ENCODE measurements around the gene EMC9. TPM values are rescaled to one million over a fixed set of nuclear protein-coding genes. Genes with fewer than 3 reads are reported as not detected.

The EMC9 gene
- total and polyA plus RNA-seq, 10 of the 15 experiments (the other 5 are each of a cell fraction or from before 2014, with no cell fraction given), result 15.3 to 60.5 (median 30.3) TPM

DNA sequence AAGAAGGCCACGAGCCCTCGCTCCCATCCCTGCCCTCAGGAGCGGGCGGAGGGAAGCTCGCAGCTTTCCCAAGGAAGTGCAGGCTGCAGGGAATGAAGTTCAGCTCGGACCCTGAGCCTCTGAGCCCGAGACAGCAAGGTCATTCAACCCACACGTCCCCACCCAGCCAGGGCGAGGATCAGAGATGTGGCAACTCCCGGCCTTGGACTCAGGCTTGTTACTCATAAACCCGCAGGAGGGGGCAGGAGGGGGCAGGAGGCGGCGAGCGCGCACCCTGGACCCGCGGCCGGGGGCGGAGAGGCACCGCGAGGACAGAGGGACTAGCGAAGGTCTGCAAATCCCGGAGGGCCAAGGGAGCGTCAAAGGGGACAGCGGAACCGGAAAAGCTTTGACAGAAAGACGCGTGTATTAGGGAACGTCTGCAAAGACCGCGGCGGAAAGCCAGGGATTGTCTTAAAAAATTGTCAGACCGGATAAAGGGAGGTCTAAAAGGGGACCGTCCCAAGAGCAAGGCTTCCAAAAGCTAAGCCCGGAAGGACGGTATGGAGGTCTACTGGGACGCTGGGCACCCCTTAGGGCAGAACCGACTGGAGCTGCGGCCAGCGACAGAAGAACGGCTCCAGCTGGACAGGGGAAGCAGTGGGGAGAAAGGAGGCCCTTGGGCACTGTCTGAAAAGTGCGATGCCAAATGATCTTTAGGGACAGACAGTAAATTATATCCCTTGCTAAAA, 27.4 kb downstream of the EMC9 start (continued):
- TF ChIP-seq, protein P1, sequence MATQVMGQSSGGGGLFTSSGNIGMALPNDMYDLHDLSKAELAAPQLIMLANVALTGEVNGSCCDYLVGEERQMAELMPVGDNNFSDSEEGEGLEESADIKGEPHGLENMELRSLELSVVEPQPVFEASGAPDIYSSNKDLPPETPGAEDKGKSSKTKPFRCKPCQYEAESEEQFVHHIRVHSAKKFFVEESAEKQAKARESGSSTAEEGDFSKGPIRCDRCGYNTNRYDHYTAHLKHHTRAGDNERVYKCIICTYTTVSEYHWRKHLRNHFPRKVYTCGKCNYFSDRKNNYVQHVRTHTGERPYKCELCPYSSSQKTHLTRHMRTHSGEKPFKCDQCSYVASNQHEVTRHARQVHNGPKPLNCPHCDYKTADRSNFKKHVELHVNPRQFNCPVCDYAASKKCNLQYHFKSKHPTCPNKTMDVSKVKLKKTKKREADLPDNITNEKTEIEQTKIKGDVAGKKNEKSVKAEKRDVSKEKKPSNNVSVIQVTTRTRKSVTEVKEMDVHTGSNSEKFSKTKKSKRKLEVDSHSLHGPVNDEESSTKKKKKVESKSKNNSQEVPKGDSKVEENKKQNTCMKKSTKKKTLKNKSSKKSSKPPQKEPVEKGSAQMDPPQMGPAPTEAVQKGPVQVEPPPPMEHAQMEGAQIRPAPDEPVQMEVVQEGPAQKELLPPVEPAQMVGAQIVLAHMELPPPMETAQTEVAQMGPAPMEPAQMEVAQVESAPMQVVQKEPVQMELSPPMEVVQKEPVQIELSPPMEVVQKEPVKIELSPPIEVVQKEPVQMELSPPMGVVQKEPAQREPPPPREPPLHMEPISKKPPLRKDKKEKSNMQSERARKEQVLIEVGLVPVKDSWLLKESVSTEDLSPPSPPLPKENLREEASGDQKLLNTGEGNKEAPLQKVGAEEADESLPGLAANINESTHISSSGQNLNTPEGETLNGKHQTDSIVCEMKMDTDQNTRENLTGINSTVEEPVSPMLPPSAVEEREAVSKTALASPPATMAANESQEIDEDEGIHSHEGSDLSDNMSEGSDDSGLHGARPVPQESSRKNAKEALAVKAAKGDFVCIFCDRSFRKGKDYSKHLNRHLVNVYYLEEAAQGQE (IDR thresholded peaks at IDR 0.05; ENCODE audit: low read depth, low read length), result no peak
- TF ChIP-seq KAT2A (conservative IDR thresholded peaks at IDR 0.05; ENCODE audit: control insufficient read depth, low read depth, low read length) (no peak), EGR1 (IDR thresholded peaks at IDR 0.05; ENCODE audit: borderline replicate concordance in 1 of 2, low read depth in 2 of 2, low read length in 2 of 2) (peak in 1 of 2 experiments; percentile 89; a peak in 2 of 3 replicates), STAT1 (conservative IDR thresholded peaks at IDR 0.05) (no peak), POLR2AphosphoS2 (IDR thresholded peaks at IDR 0.05; ENCODE audit: low read depth, low read length) (peak; percentile 79), LARP7 (IDR thresholded peaks at IDR 0.05) (peak; percentile 65; the same call in 1 of the 2 replicates), NR2C2 (IDR thresholded peaks at IDR 0.05; ENCODE audit: borderline replicate concordance, control insufficient read depth, insufficient read length, low read depth) (no peak), CBFB (IDR thresholded peaks at IDR 0.05; ENCODE audit: low read depth) (peak; percentile 65), POU2F2 (IDR thresholded peaks at IDR 0.05; ENCODE audit: borderline replicate concordance, low read depth, low read length) (peak; percentile 8; the same call in 2 of the 3 replicates), IKZF1 (conservative IDR thresholded peaks at IDR 0.05) (peak; percentile 58), JUND (IDR thresholded peaks at IDR 0.05; ENCODE audit: low read depth, low read length) (no peak), HCFC1 (IDR thresholded peaks at IDR 0.05; ENCODE audit: low read length) (peak; percentile 23; the same call in 1 of the 2 replicates), ASH2L (IDR thresholded peaks at IDR 0.05; ENCODE audit: borderline replicate concordance, low read depth) (peak; percentile 64; the same call in 1 of the 2 replicates), CBX3 (IDR thresholded peaks at IDR 0.05; ENCODE audit: borderline replicate concordance, low read depth) (no peak), ZNF274 (IDR thresholded peaks at IDR 0.05; ENCODE audit: insufficient read depth, insufficient read length) (no peak)
- TF ChIP-seq, protein P2, sequence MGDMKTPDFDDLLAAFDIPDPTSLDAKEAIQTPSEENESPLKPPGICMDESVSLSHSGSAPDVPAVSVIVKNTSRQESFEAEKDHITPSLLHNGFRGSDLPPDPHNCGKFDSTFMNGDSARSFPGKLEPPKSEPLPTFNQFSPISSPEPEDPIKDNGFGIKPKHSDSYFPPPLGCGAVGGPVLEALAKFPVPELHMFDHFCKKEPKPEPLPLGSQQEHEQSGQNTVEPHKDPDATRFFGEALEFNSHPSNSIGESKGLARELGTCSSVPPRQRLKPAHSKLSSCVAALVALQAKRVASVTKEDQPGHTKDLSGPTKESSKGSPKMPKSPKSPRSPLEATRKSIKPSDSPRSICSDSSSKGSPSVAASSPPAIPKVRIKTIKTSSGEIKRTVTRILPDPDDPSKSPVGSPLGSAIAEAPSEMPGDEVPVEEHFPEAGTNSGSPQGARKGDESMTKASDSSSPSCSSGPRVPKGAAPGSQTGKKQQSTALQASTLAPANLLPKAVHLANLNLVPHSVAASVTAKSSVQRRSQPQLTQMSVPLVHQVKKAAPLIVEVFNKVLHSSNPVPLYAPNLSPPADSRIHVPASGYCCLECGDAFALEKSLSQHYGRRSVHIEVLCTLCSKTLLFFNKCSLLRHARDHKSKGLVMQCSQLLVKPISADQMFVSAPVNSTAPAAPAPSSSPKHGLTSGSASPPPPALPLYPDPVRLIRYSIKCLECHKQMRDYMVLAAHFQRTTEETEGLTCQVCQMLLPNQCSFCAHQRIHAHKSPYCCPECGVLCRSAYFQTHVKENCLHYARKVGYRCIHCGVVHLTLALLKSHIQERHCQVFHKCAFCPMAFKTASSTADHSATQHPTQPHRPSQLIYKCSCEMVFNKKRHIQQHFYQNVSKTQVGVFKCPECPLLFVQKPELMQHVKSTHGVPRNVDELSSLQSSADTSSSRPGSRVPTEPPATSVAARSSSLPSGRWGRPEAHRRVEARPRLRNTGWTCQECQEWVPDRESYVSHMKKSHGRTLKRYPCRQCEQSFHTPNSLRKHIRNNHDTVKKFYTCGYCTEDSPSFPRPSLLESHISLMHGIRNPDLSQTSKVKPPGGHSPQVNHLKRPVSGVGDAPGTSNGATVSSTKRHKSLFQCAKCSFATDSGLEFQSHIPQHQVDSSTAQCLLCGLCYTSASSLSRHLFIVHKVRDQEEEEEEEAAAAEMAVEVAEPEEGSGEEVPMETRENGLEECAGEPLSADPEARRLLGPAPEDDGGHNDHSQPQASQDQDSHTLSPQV (IDR thresholded peaks at IDR 0.05), result no peak
- TF ChIP-seq, protein P3, sequence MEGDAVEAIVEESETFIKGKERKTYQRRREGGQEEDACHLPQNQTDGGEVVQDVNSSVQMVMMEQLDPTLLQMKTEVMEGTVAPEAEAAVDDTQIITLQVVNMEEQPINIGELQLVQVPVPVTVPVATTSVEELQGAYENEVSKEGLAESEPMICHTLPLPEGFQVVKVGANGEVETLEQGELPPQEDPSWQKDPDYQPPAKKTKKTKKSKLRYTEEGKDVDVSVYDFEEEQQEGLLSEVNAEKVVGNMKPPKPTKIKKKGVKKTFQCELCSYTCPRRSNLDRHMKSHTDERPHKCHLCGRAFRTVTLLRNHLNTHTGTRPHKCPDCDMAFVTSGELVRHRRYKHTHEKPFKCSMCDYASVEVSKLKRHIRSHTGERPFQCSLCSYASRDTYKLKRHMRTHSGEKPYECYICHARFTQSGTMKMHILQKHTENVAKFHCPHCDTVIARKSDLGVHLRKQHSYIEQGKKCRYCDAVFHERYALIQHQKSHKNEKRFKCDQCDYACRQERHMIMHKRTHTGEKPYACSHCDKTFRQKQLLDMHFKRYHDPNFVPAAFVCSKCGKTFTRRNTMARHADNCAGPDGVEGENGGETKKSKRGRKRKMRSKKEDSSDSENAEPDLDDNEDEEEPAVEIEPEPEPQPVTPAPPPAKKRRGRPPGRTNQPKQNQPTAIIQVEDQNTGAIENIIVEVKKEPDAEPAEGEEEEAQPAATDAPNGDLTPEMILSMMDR (IDR thresholded peaks at IDR 0.05 in 2 of 3, conservative IDR thresholded peaks at IDR 0.05 in 1 of 3; ENCODE audit: control insufficient read depth in 2 of 3, extremely low read depth in 1 of 3, insufficient read depth in 1 of 3, low read depth in 3 of 3, low read length in 3 of 3), result no peak
- TF ChIP-seq, protein P4, sequence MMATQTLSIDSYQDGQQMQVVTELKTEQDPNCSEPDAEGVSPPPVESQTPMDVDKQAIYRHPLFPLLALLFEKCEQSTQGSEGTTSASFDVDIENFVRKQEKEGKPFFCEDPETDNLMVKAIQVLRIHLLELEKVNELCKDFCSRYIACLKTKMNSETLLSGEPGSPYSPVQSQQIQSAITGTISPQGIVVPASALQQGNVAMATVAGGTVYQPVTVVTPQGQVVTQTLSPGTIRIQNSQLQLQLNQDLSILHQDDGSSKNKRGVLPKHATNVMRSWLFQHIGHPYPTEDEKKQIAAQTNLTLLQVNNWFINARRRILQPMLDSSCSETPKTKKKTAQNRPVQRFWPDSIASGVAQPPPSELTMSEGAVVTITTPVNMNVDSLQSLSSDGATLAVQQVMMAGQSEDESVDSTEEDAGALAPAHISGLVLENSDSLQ (IDR thresholded peaks at IDR 0.05), result no peak
